Measurements from ENCODE around the gene OR4N5. TPM values are rescaled to one million over a fixed set of nuclear protein-coding genes. Genes with fewer than 3 reads are reported as not detected.

OR4N5 gene
- polyA plus RNA-seq, 1 donor from 2014 or later, result not detected

- Histone ChIP-seq H3K79me2 (replicated peaks; ENCODE audit: insufficient read depth, low read length) (no peaks in the 10 kb centered on the region), H3K4me3 (ENCODE audit: low read length) (no peak within 1 kb of the TSS), H3F3A (ENCODE audit: insufficient read depth, low read length, poor library complexity, severe bottlenecking) (no peaks in the 10 kb centered on the region), H3K9me2 (ENCODE audit: insufficient read depth, low read length) (no peaks in the 10 kb centered on the region), H3K9me3 (ENCODE audit: low read length) (peaks cover 7% of the 10 kb centered on the region), H3K27me3 (ENCODE audit: insufficient read depth, low read depth, low read length) (no peaks in the 10 kb centered on the region), H3K36me3 (ENCODE audit: insufficient read depth, low read length) (no peaks in the 10 kb centered on the region), H3K4me2 (ENCODE audit: low read length) (no peak within 1 kb of the TSS), H3K27ac (ENCODE audit: low read length) (no peak within 1 kb of the TSS), H3K9ac (ENCODE audit: low read length) (no peak within 1 kb of the TSS), H2AFZ (ENCODE audit: low read depth, low read length) (no peak within 1 kb of the TSS), H4K20me1 (ENCODE audit: insufficient read depth) (no peaks in the 10 kb centered on the region)
- no peak for TF ChIP-seq EZH2 (IDR thresholded peaks at IDR 0.05; ENCODE audit: borderline replicate concordance, insufficient read depth, low read length, poor library complexity, severe bottlenecking)
- no peak for TF ChIP-seq POLR2AphosphoS5 (IDR thresholded peaks at IDR 0.05)
Measured at GRCh38 chr14:20110438-20110837, 28.2 kb upstream of the OR4N5 start, which contains the start of gene OR4K17. OR4K17 (plus strand) TSS chr14:20110739; CDS start chr14:20117500, 6,761 bp downstream.

- H3K27me3 ChIP-seq (ENCODE audit: insufficient read depth, low read depth, low read length), result no peaks in the 10 kb centered on the region
- no peak for TF ChIP-seq RAD21 (conservative IDR thresholded peaks at IDR 0.05)
- TF ChIP-seq POLR2AphosphoS5 (IDR thresholded peaks at IDR 0.05), result no peak
- TF ChIP-seq EP300 (conservative IDR thresholded peaks at IDR 0.05; ENCODE audit: poor library complexity, severe bottlenecking), result no peak
Measured at GRCh38 chr14:20112321-20112720, 26.3 kb upstream of the OR4N5 start.

GRCh38 chr14:20116748-20117147 is 21.9 kb upstream of the OR4N5 start:
- Histone ChIP-seq H3K4me2 (ENCODE audit: low read length) (no peak overlapping the region), H3K9me3 (ENCODE audit: low read length) (peaks cover 7% of the 10 kb centered on the region), H3K27ac (ENCODE audit: low read length) (no peak overlapping the region), H3K4me3 (ENCODE audit: low read length) (no peak overlapping the region), H3K36me3 (ENCODE audit: insufficient read depth, low read length) (no peaks in the 10 kb centered on the region), H3K79me2 (replicated peaks; ENCODE audit: insufficient read depth, low read length) (no peaks in the 10 kb centered on the region), H3K9ac (ENCODE audit: low read length) (no peak overlapping the region), H3F3A (ENCODE audit: insufficient read depth, low read length, poor library complexity, severe bottlenecking) (no peaks in the 10 kb centered on the region), H4K20me1 (ENCODE audit: insufficient read depth) (no peaks in the 10 kb centered on the region), H3K9me2 (ENCODE audit: insufficient read depth, low read length) (no peaks in the 10 kb centered on the region), H2AFZ (ENCODE audit: low read depth, low read length) (no peak overlapping the region), H3K27me3 (ENCODE audit: insufficient read depth, low read depth, low read length) (no peaks in the 10 kb centered on the region)
- TF ChIP-seq REST (IDR thresholded peaks at IDR 0.05; ENCODE audit: borderline replicate concordance) (no peak), POLR2AphosphoS5 (IDR thresholded peaks at IDR 0.05) (no peak), RAD21 (conservative IDR thresholded peaks at IDR 0.05) (no peak), EP300 (conservative IDR thresholded peaks at IDR 0.05; ENCODE audit: poor library complexity, severe bottlenecking) (no peak)

More at GRCh38 chr14:20112321-20112720, 26.3 kb upstream of the OR4N5 start:
- H3K79me2 ChIP-seq (replicated peaks; ENCODE audit: insufficient read depth, low read length), result no peaks in the 10 kb centered on the region
- H3K9ac ChIP-seq (ENCODE audit: low read length), result no peak overlapping the region
- H3K4me3 ChIP-seq (ENCODE audit: low read length), result no peak overlapping the region
- H3K36me3 ChIP-seq (ENCODE audit: insufficient read depth, low read length), result no peaks in the 10 kb centered on the region
- peaks cover 7% of the 10 kb centered on the region for H3K9me3 ChIP-seq (ENCODE audit: low read length)
- no peaks in the 10 kb centered on the region for H3K9me2 ChIP-seq (ENCODE audit: insufficient read depth, low read length)
- H2AFZ ChIP-seq (ENCODE audit: low read depth, low read length), result no peak overlapping the region
- H3F3A ChIP-seq (ENCODE audit: insufficient read depth, low read length, poor library complexity, severe bottlenecking), result no peaks in the 10 kb centered on the region
- no peak overlapping the region for H3K27ac ChIP-seq (ENCODE audit: low read length)
- H3K4me2 ChIP-seq (ENCODE audit: low read length), result no peak overlapping the region
- no peaks in the 10 kb centered on the region for H4K20me1 ChIP-seq (ENCODE audit: insufficient read depth)

GRCh38 chr14:20118795-20119194 is 19.8 kb upstream of the OR4N5 start:
- no peak overlapping the region for H3K4me2 ChIP-seq (ENCODE audit: low read length)
- no peaks in the 10 kb centered on the region for H3K9me2 ChIP-seq (ENCODE audit: insufficient read depth, low read length)
- no peaks in the 10 kb centered on the region for H3K36me3 ChIP-seq (ENCODE audit: insufficient read depth, low read length)
- no peak overlapping the region for H3K4me3 ChIP-seq (ENCODE audit: low read length)
- H3F3A ChIP-seq (ENCODE audit: insufficient read depth, low read length, poor library complexity, severe bottlenecking), result no peaks in the 10 kb centered on the region
- H4K20me1 ChIP-seq (ENCODE audit: insufficient read depth), result no peaks in the 10 kb centered on the region
- no peaks in the 10 kb centered on the region for H3K79me2 ChIP-seq (replicated peaks; ENCODE audit: insufficient read depth, low read length)
- H3K27me3 ChIP-seq (ENCODE audit: insufficient read depth, low read depth, low read length), result no peaks in the 10 kb centered on the region
- H2AFZ ChIP-seq (ENCODE audit: low read depth, low read length), result no peak overlapping the region
- H3K9ac ChIP-seq (ENCODE audit: low read length), result no peak overlapping the region
- H3K27ac ChIP-seq (ENCODE audit: low read length), result no peak overlapping the region
- H3K9me3 ChIP-seq (ENCODE audit: low read length), result no peaks in the 10 kb centered on the region
- TF ChIP-seq EZH2 (IDR thresholded peaks at IDR 0.05; ENCODE audit: borderline replicate concordance, insufficient read depth, low read length, poor library complexity, severe bottlenecking) (no peak), SMC3 (conservative IDR thresholded peaks at IDR 0.05; ENCODE audit: poor library complexity) (no peak), RAD21 (conservative IDR thresholded peaks at IDR 0.05) (no peak), POLR2AphosphoS5 (IDR thresholded peaks at IDR 0.05) (no peak), TAF1 (IDR thresholded peaks at IDR 0.05; ENCODE audit: low read depth) (no peak), EP300 (conservative IDR thresholded peaks at IDR 0.05; ENCODE audit: poor library complexity, severe bottlenecking) (no peak), CTCF (IDR thresholded peaks at IDR 0.05; ENCODE audit: poor library complexity, severe bottlenecking) (no peak), REST (IDR thresholded peaks at IDR 0.05; ENCODE audit: borderline replicate concordance) (no peak)
